RWPE2 (cell line): ENCODE results near the gene TM7SF3.
"Not testable (repeated sequence)": the region's sequence is repeated elsewhere in the genome, so short reads cannot be mapped to it uniquely, and the experiment has no call there.

Experiments
- ATAC-seq: fragments of 200-7000 bp; cut with Tn5 transposase; 3 replicates; pipeline ENCODE4 v1.9.1; 2021; ENCODE audit warnings: low read depth
- DNase-seq: peaks from one replicate; pipeline ENCODE4 v3.0.0-alpha.2; 2020; ENCODE audit warnings: low spot score
- H3K27ac ChIP-seq: fragments of 450-650 bp; 2 replicates; pipeline ENCODE4 v1.5.1; 2017; ENCODE audit warnings: mild to moderate bottlenecking; ENCODE audit not compliant: poor library complexity, severe bottlenecking
- H3K27me3 ChIP-seq: fragments of 250-450 bp; sonication (Bioruptor Pico); 2 replicates; pipeline ENCODE4 v1.5.1; 2021; ENCODE audit warnings: mild to moderate bottlenecking, moderate library complexity; ENCODE audit not compliant: insufficient read depth, poor library complexity, severe bottlenecking
- H3K36me3 ChIP-seq: fragments of 250-450 bp; sonication (Bioruptor Pico); 2 replicates; pipeline ENCODE4 v1.5.1; 2020; ENCODE audit warnings: low read depth, mild to moderate bottlenecking, moderate library complexity
- H3K4me1 ChIP-seq: fragments of 250-450 bp; sonication (Bioruptor Pico); 2 replicates; pipeline ENCODE4 v1.5.1; 2021; ENCODE audit warnings: mild to moderate bottlenecking, moderate library complexity; ENCODE audit not compliant: insufficient read depth, poor library complexity, severe bottlenecking
- H3K4me3 ChIP-seq: fragments of 250-450 bp; sonication (Bioruptor Pico); 2 replicates; pipeline ENCODE4 v1.5.1; 2021; ENCODE audit warnings: mild to moderate bottlenecking, moderate library complexity; ENCODE audit not compliant: severe bottlenecking
- H3K9me3 ChIP-seq: fragments of 250-450 bp; sonication (Bioruptor Pico); 2 replicates; pipeline ENCODE4 v1.5.1; 2021; ENCODE audit warnings: mild to moderate bottlenecking, moderate library complexity; ENCODE audit not compliant: severe bottlenecking
- TF ChIP-seq, protein P1 (sequence below): fragments of 450-650 bp; IDR thresholded peaks from one replicate; pipeline ENCODE4 v1.5.1; 2017; ENCODE audit warnings: mild to moderate bottlenecking, moderate library complexity; ENCODE audit not compliant: poor library complexity, severe bottlenecking

Gene TM7SF3

DNA sequence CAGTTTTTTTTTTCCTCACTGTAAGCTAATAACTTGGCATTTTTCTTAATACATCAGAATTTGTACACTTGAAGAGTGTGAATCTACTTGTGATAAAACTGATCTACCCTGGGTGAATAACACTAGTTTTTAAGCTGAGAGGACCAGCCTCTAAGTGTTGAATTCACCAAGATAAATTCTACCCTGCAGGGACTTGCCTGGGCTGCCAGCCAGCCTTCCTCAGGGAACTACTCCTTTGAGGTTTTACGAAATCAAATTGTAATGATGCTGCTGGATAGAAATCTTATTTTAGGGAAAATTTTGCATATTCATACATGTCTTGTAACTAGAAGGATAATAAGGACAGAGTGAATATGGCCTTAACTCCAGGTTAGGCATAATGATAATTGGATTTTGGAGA lies 10.1 kb upstream of the TM7SF3 start:
- TF ChIP-seq, protein P1, sequence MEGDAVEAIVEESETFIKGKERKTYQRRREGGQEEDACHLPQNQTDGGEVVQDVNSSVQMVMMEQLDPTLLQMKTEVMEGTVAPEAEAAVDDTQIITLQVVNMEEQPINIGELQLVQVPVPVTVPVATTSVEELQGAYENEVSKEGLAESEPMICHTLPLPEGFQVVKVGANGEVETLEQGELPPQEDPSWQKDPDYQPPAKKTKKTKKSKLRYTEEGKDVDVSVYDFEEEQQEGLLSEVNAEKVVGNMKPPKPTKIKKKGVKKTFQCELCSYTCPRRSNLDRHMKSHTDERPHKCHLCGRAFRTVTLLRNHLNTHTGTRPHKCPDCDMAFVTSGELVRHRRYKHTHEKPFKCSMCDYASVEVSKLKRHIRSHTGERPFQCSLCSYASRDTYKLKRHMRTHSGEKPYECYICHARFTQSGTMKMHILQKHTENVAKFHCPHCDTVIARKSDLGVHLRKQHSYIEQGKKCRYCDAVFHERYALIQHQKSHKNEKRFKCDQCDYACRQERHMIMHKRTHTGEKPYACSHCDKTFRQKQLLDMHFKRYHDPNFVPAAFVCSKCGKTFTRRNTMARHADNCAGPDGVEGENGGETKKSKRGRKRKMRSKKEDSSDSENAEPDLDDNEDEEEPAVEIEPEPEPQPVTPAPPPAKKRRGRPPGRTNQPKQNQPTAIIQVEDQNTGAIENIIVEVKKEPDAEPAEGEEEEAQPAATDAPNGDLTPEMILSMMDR = no peak
- Histone ChIP-seq H3K9me3 (no peaks in the 10 kb centered on the region), H3K27me3 (no peaks in the 10 kb centered on the region), H3K27ac (no peak overlapping the region), H3K4me1 (peaks cover 3% of the 10 kb centered on the region), H3K36me3 (peaks cover 14% of the 10 kb centered on the region), H3K4me3 (no peak overlapping the region)
- DNase-seq = no peak
- ATAC-seq = no peak

DNA sequence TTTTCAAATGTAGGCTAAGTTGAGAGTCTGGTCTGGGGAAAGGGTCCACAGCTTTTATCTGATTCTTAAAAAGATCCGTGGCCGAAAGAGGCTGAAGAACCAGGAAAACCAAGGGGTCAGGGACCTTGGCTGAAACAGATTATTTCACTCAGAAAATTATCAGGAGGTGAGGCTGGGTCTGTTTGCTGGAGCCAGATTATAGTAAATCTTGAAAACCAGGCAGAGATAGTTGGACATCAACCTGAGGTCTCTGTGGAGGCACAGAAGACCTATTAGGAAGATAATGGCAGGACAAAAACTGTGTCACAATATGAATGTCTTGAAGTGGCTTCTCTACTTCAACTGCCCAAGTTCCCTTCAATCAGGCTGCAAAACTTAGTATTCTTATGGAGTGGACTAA lies 6.6 kb upstream of the TM7SF3 start:
- Histone ChIP-seq H3K9me3 (no peaks in the 10 kb centered on the region), H3K36me3 (no peaks in the 10 kb centered on the region), H3K27ac (no peak overlapping the region), H3K4me1 (peaks cover 3% of the 10 kb centered on the region), H3K27me3 (no peaks in the 10 kb centered on the region), H3K4me3 (no peak overlapping the region)
- DNase-seq = no peak
- ATAC-seq = no peak
- TF ChIP-seq, protein P1 = no peak

DNA sequence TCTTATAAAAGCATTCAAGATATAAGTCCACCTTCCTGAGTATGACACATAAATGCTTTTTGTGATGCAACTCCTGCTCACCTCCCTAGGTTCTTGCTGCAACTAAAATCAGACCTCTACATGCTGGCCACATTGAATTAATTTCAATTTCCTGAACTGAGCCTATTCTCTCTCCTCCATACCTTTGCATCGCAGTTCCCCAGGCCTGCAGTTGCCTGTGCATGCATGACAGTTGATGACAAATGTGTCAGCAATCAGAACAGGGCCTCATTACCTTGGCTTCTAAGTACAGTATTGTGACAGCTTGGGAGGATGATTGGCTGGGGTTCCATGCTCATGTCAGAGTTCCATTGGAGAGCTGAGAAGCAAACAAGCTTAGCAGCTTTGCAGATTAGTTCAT lies 3.9 kb upstream of the TM7SF3 start:
- no peaks in the 10 kb centered on the region for H3K36me3 ChIP-seq
- TF ChIP-seq, protein P1 = no peak
- DNase-seq (no peak), ATAC-seq (no peak)
- no peaks in the 10 kb centered on the region for H3K27me3 ChIP-seq
- no peak overlapping the region for H3K4me3 ChIP-seq
- no peak overlapping the region for H3K27ac ChIP-seq
- peaks cover 4% of the 10 kb centered on the region for H3K4me1 ChIP-seq
- H3K9me3 ChIP-seq = no peaks in the 10 kb centered on the region

DNA sequence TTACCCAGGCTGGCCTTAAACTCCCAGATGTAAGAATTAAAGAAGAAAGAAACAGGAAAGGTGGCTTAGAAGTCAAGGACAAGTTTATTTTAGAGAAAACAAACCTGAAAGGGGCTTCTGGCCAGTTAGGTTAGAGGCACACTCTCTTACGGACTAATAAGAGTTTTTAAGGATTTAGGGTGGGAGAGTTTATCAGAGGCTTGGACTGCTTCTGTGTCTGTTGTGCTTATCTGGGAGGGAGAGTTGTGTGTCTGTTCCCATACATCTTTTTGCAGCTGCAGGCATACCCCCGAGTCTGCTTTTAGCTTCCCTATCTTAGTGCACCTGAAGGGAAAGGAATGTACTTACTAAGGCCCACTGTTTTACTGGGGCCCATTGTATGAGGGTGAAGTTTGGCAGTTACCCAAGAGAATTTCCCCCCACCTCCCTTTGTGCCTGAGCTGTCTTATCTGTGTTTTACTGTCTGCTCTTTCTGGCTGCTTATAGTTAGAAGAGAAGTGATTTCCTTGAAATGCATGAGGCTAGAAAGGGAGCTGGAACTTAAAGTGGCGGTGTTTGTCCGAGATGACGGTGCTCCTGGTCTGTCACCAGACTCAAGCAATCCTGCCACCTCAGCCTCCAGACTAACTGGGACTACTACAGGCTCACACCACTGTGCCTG lies 3.1 kb upstream of the TM7SF3 start:
- H3K27me3 ChIP-seq, ATAC-seq, DNase-seq, H3K4me3 ChIP-seq, H3K9me3 ChIP-seq, H3K27ac ChIP-seq, H3K4me1 ChIP-seq, H3K36me3 ChIP-seq: not testable (repeated sequence)

DNA sequence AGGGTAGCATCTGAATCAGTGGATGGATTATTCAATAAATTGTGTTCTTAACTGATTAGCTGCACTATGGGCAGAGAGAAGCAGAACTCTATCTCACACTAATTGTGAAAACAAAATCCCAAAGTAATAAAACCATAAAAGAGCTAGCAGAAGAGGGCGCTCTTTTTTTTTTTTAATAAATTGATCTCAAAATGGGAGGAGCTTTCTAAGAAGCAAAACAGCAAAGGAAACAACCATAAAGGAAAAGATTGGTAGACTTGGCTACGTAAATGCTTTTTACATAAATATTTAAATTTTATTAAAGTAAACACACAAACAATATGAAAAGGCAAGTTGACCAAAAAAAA lies 1.5 kb upstream of the TM7SF3 start:
- ATAC-seq = no peak

More for the DNA sequence above, 1.5 kb upstream of the TM7SF3 start:
- H3K27me3 ChIP-seq = no peaks in the 10 kb centered on the region
- peaks cover 4% of the 10 kb centered on the region for H3K4me1 ChIP-seq
- no peak overlapping the region for H3K27ac ChIP-seq
- TF ChIP-seq, protein P1 = peak; percentile 48
- no peaks in the 10 kb centered on the region for H3K36me3 ChIP-seq
- H3K9me3 ChIP-seq = no peaks in the 10 kb centered on the region
- no peak overlapping the region for H3K4me3 ChIP-seq
- DNase-seq = no peak
